ENCODE measurements around the gene BET1. TPM values are rescaled to one million over a fixed set of nuclear protein-coding genes. Genes with fewer than 3 reads are reported as not detected.

The BET1 gene
- total and polyA plus RNA-seq, 8 donors: 22.0 to 49.4 (median 38.6) TPM

DNA sequence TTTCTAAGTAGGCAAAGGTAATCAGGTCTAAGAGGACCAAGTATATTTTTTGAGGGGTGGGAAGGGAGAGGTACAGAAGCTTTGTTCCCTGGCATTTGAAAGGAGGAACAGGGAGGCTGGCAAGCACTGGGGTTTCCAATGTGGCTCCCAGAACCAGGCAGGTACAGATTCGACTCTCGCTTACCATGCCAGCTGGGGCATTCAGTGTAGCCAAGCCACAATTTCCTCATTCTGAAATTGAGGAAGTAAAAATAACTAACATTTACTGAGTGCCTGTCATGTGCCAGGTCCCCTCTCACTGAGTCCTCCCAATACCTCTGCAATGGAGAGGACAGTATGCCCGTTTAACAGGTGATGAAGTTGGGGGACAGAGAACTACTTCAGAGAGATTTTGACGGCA, 45.9 kb upstream of the BET1 start:
- Histone ChIP-seq H3K27me3 (no peaks in the 10 kb centered on the region), H3K36me3 (no peaks in the 10 kb centered on the region), H3K4me1 (no peaks in the 10 kb centered on the region), H3K4me3 (no peak overlapping the region), H3K9me3 (no peaks in the 10 kb centered on the region), H3K27ac (no peak overlapping the region)
- ATAC-seq (peak; percentile 35), DNase-seq (no peak)
- TF ChIP-seq, protein P1, sequence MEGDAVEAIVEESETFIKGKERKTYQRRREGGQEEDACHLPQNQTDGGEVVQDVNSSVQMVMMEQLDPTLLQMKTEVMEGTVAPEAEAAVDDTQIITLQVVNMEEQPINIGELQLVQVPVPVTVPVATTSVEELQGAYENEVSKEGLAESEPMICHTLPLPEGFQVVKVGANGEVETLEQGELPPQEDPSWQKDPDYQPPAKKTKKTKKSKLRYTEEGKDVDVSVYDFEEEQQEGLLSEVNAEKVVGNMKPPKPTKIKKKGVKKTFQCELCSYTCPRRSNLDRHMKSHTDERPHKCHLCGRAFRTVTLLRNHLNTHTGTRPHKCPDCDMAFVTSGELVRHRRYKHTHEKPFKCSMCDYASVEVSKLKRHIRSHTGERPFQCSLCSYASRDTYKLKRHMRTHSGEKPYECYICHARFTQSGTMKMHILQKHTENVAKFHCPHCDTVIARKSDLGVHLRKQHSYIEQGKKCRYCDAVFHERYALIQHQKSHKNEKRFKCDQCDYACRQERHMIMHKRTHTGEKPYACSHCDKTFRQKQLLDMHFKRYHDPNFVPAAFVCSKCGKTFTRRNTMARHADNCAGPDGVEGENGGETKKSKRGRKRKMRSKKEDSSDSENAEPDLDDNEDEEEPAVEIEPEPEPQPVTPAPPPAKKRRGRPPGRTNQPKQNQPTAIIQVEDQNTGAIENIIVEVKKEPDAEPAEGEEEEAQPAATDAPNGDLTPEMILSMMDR (IDR thresholded peaks at IDR 0.05): no peak
- intact Hi-C loops (cut with DNase I): no loop called here

DNA sequence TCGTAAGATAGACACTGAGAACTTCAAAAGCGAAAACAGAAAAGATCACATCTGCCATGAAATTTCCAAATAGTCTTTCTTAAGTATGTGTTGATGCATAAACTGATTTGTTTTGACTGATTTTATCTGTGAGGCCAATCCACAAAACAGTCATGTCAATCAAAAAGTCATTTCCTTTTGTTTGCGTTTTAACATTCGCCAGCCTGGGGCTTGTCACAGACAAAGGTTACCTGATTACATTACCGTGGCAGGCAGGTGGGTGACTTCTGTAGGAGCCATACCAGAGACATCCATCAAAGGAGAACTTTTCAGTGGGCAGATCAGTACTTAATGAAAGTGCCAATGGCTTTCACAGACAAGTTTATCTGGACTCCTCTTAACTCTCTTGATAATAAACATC, 45.5 kb upstream of the BET1 start:
- Histone ChIP-seq H3K4me3 (no peak overlapping the region), H3K4me1 (no peaks in the 10 kb centered on the region), H3K27ac (no peak overlapping the region), H3K9me3 (no peaks in the 10 kb centered on the region), H3K27me3 (no peaks in the 10 kb centered on the region), H3K36me3 (no peaks in the 10 kb centered on the region)
- intact Hi-C loops (cut with DNase I): no loop called here
- ATAC-seq (no peak), DNase-seq (no peak)
- TF ChIP-seq, protein P1 (IDR thresholded peaks at IDR 0.05): no peak

DNA sequence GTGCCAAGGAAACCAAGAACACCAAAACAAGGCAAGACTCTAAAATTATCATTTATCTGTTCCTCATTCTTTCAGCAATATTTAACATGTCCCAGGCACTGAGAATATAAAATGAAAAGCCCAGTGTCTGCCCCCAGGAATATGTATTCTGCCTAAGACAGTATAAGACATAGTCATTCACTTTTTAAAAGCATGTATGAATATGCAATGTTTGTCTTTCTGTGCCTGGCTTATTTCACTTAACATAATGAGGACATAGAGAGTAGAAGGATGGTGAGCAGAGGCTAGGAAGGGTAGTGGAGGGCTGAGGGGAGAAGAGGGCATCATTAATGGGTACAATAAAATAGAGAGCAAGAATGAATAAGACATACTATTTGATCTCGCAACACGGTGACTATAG, 44.6 kb upstream of the BET1 start:
- Histone ChIP-seq H3K27me3 (no peaks in the 10 kb centered on the region), H3K4me3 (no peak overlapping the region), H3K36me3 (no peaks in the 10 kb centered on the region), H3K27ac (no peak overlapping the region), H3K9me3 (no peaks in the 10 kb centered on the region), H3K4me1 (no peaks in the 10 kb centered on the region)
- TF ChIP-seq, protein P1 (IDR thresholded peaks at IDR 0.05): no peak
- ATAC-seq (no peak), DNase-seq (no peak)
- intact Hi-C loops (cut with DNase I): no loop called here

DNA sequence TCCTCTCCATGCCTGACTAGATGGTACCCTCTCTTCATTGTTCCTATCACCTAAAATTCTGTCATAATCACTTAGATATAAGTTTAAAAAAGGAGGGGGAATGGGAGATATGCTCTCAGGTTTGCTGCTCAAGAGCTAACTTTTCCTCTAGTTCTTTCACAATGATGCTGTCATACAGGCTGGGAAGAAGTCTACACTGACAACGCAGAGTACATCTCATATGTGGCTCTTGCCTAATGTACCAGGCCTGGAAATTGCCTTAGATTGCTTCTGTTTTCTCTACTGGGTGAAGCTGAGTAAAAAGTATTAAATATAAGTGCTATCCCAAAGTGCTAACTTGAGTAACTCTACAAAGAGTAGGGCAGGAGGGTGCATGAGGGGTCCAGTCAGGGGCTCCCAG, 43.8 kb upstream of the BET1 start:
- no peaks in the 10 kb centered on the region for H3K4me1 ChIP-seq
- H3K27me3 ChIP-seq: no peaks in the 10 kb centered on the region
- H3K36me3 ChIP-seq: no peaks in the 10 kb centered on the region
- intact Hi-C loops (cut with DNase I): no loop called here
- DNase-seq: no peak
- TF ChIP-seq, protein P1 (IDR thresholded peaks at IDR 0.05): no peak
- H3K9me3 ChIP-seq: no peaks in the 10 kb centered on the region
- no peak overlapping the region for H3K27ac ChIP-seq
- no peak overlapping the region for H3K4me3 ChIP-seq
- no peak for ATAC-seq

DNA sequence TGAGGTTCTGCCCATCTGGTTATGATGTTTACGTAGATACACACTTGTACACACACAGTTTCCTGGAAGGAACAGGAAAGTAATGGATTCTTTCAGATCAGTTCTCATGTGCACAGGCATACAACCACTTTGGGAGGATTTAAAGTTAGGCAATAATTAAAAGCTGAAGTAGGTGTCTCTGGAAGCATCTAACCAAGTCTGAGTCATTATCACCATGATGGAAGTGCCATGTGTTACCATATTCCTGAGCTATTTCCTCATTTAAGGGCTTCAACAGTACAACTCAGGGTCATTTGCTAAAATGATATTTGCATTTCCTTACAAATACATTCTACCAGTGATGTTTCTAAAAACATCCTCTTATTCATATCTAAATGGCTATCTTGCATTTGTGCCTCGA, 41.4 kb upstream of the BET1 start:
- ATAC-seq (no peak), DNase-seq (no peak)
- Histone ChIP-seq H3K27me3 (no peaks in the 10 kb centered on the region), H3K4me1 (no peaks in the 10 kb centered on the region), H3K9me3 (no peaks in the 10 kb centered on the region), H3K36me3 (no peaks in the 10 kb centered on the region), H3K27ac (no peak overlapping the region), H3K4me3 (no peak overlapping the region)
- intact Hi-C loops (cut with DNase I): no loop called here
- TF ChIP-seq, protein P1 (IDR thresholded peaks at IDR 0.05): no peak

All from left lung (tissue), 10 donors.